ENCODE results near the gene TSPAN3. TPM values are rescaled to one million over a fixed set of nuclear protein-coding genes. Genes with fewer than 3 reads are reported as not detected.
A peak's percentile ranks its signal among the peaks of the same experiment; 100 is the strongest.

Gene TSPAN3
- total and polyA plus RNA-seq, 8 donors: 319 to 645 (median 360) TPM

DNA sequence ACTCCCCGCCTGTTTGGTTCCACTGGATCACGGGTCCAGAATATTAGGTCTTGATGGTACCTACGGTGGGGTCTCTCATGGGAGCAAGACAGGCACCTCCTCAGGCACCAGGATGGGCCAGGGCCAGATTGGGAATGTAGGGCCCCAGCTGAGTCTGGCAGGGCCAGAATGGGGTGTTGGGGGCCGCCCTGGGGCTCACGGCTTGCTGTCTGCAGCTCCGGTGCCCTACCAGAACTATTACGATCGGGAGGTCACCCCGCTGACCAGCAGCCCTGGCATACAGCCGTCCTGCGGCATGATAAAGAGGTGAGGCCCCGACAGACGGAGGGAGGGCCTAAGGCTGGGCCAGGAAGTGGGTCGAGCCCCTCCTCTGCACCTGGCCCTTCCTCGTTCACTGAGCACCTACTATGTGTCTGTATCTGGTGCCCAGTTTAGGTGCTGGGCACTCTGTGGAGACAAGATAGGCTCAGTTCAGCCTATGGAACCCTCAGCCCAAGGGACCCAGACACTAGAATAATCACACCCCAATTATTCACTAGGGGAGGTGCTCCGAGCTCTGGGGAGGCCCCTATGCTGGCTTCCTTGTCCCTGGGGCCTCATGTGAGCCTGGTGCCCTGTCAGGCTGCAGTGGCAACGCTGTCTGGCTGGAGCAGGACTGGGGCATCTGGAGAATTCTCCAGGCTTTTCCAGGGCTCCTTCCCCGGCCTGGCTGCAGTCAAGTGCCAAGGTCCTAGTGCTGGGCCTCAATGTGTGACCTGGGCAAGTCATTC, 38.1 kb downstream of the TSPAN3 start:
- peaks cover 0 to 6% of the 10 kb centered on the region in 2 donors for H3K4me1 ChIP-seq
- intact Hi-C loops (cut with DNase I): no loop called here
- no peak for ATAC-seq
- no peak overlapping the region for H3K4me3 ChIP-seq
- peaks cover 0 to 98% of the 10 kb centered on the region in 2 donors for H3K36me3 ChIP-seq
- TF ChIP-seq, protein P1, sequence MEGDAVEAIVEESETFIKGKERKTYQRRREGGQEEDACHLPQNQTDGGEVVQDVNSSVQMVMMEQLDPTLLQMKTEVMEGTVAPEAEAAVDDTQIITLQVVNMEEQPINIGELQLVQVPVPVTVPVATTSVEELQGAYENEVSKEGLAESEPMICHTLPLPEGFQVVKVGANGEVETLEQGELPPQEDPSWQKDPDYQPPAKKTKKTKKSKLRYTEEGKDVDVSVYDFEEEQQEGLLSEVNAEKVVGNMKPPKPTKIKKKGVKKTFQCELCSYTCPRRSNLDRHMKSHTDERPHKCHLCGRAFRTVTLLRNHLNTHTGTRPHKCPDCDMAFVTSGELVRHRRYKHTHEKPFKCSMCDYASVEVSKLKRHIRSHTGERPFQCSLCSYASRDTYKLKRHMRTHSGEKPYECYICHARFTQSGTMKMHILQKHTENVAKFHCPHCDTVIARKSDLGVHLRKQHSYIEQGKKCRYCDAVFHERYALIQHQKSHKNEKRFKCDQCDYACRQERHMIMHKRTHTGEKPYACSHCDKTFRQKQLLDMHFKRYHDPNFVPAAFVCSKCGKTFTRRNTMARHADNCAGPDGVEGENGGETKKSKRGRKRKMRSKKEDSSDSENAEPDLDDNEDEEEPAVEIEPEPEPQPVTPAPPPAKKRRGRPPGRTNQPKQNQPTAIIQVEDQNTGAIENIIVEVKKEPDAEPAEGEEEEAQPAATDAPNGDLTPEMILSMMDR (IDR thresholded peaks at IDR 0.05): no peak
- DNase-seq: peak in 1 of 4 donors; percentile 29
- peaks cover 0 to 16% of the 10 kb centered on the region in 2 donors for H3K27me3 ChIP-seq
- H3K27ac ChIP-seq: no peak overlapping the region
- H3K9me3 ChIP-seq: no peaks in the 10 kb centered on the region

DNA sequence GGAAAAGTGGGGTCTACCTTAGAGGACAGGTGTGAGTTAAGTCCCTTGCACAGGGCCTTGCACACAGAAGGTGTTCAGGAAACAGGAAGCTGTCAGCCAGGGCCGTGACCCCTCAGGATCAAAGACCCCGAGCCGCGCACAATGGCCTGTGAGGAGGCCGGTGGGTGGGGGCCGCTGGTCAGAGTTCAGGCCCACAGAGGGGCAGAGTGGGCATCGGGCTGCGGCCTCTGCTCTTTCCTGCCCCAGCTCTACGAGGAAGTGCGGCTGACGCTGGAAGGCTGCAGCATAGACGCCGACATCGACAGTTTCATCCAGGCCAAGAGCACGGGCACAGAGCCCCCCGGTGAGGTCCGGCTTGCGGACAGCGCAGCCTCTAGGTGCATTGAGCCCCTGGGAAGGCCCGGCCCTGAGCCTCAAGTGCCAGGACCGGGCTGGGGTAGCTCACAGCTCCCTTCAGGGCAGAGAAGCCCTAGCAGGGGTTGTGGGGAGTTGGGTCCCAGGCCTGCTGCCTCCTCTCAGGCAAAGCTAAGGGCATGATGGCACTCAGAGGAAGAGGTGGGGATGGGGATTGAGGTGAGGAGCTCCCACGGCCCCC, 38.8 kb downstream of the TSPAN3 start:
- Histone ChIP-seq H3K9me3 (no peaks in the 10 kb centered on the region), H3K36me3 (peaks cover 0 to 98% of the 10 kb centered on the region in 2 donors), H3K27ac (no peak overlapping the region), H3K4me3 (no peak overlapping the region), H3K4me1 (peaks cover 0 to 6% of the 10 kb centered on the region in 2 donors), H3K27me3 (peaks cover 0 to 16% of the 10 kb centered on the region in 2 donors)
- intact Hi-C loops (cut with DNase I): no loop called here
- TF ChIP-seq, protein P1 (IDR thresholded peaks at IDR 0.05): no peak
- DNase-seq (peak in 2 of 4 donors; percentile 29 to 70), ATAC-seq (no peak)

GRCh38 chr15:77031376-77032050, 39.4 kb downstream of the TSPAN3 start:
- Histone ChIP-seq H3K27ac (peak overlapping the region in 1 of 2 donors; percentile 18), H3K27me3 (peaks cover 0 to 16% of the 10 kb centered on the region in 2 donors), H3K4me1 (peaks cover 0 to 6% of the 10 kb centered on the region in 2 donors), H3K4me3 (no peak overlapping the region), H3K36me3 (peaks cover 0 to 98% of the 10 kb centered on the region in 2 donors), H3K9me3 (no peaks in the 10 kb centered on the region)
- ATAC-seq (no peak), DNase-seq (peak in 1 of 4 donors; percentile 35)
- TF ChIP-seq, protein P1 (IDR thresholded peaks at IDR 0.05): no peak
- intact Hi-C loops (cut with DNase I): no loop called here

- intact Hi-C loops (cut with DNase I): no loop called here
- peaks cover 0 to 6% of the 10 kb centered on the region in 2 donors for H3K4me1 ChIP-seq
- H3K27ac ChIP-seq: peak overlapping the region in 1 of 2 donors; percentile 18
- DNase-seq (peak in 1 of 4 donors; percentile 28), ATAC-seq (no peak)
- TF ChIP-seq, protein P1 (IDR thresholded peaks at IDR 0.05): no peak
- no peak overlapping the region for H3K4me3 ChIP-seq
- no peaks in the 10 kb centered on the region for H3K9me3 ChIP-seq
- peaks cover 0 to 16% of the 10 kb centered on the region in 2 donors for H3K27me3 ChIP-seq
- peaks cover 0 to 97% of the 10 kb centered on the region in 2 donors for H3K36me3 ChIP-seq
These were observed 40.0 kb downstream of the TSPAN3 start for GRCh38 chr15:77030928-77031375.

All from left lung (tissue), 10 donors.